Measurements from ENCODE around the gene CHURC1.
A peak's percentile ranks its signal among the peaks of the same experiment; 100 is the strongest.
"Not testable (repeated sequence)": the region's sequence is repeated elsewhere in the genome, so short reads cannot be mapped to it uniquely, and the experiment has no call there.

Gene CHURC1

GRCh38 chr14:64910847-64911495, 3.3 kb upstream of the CHURC1 start:
- peak; percentile 28 for DNase-seq (ENCODE audit: low spot score)

GRCh38 chr14:64912261-64912660, 2.0 kb upstream of the CHURC1 start:
- DNase-seq (ENCODE audit: low spot score) = no peak

GRCh38 chr14:64913477-64913876, 778 bp upstream of the CHURC1 start:
- not testable (repeated sequence) for DNase-seq (ENCODE audit: low spot score)

- DNase-seq (ENCODE audit: low spot score) = no peak
These were observed 772 bp downstream of the CHURC1 start for GRCh38 chr14:64915029-64915424.

- DNase-seq (ENCODE audit: low spot score) = no peak
These were observed 1.5 kb downstream of the CHURC1 start for GRCh38 chr14:64915797-64916196.

- no peak for DNase-seq (ENCODE audit: low spot score)
These were observed 4.0 kb downstream of the CHURC1 start for GRCh38 chr14:64918216-64918615.

GRCh38 chr14:64919215-64919614, 5.0 kb downstream of the CHURC1 start:
- DNase-seq (ENCODE audit: low spot score) = no peak

GRCh38 chr14:64919618-64920017, 5.4 kb downstream of the CHURC1 start:
- peak; percentile 15 for DNase-seq (ENCODE audit: low spot score)

- DNase-seq (ENCODE audit: low spot score) = no peak
These were observed 6.2 kb downstream of the CHURC1 start for GRCh38 chr14:64920465-64920864.

- no peak for DNase-seq (ENCODE audit: low spot score)
These were observed 8.8 kb downstream of the CHURC1 start for GRCh38 chr14:64923015-64923414.

- DNase-seq (ENCODE audit: low spot score) = no peak
These were observed 12.2 kb downstream of the CHURC1 start for GRCh38 chr14:64926398-64926995.

GRCh38 chr14:64927031-64927430, 12.8 kb downstream of the CHURC1 start:
- DNase-seq (ENCODE audit: low spot score) = no peak

GRCh38 chr14:64928239-64929013, 14.2 kb downstream of the CHURC1 start:
- DNase-seq (ENCODE audit: low spot score) = no peak

- no peak for DNase-seq (ENCODE audit: low spot score)
These were observed 14.7 kb downstream of the CHURC1 start for GRCh38 chr14:64929014-64929359.

- no peak for DNase-seq (ENCODE audit: low spot score)
These were observed 16.0 kb downstream of the CHURC1 start for GRCh38 chr14:64930085-64930843.

- DNase-seq (ENCODE audit: low spot score) = no peak
These were observed 16.9 kb downstream of the CHURC1 start for GRCh38 chr14:64931123-64931522.

GRCh38 chr14:64932231-64932630, 18.0 kb downstream of the CHURC1 start:
- DNase-seq (ENCODE audit: low spot score) = no peak

GRCh38 chr14:64934338-64934929, 20.2 kb downstream of the CHURC1 start:
- DNase-seq (ENCODE audit: low spot score) = no peak

- no peak for DNase-seq (ENCODE audit: low spot score)
These were observed 21.3 kb downstream of the CHURC1 start for GRCh38 chr14:64935508-64935907.

GRCh38 chr14:64937171-64937820, 23.0 kb downstream of the CHURC1 start:
- DNase-seq (ENCODE audit: low spot score) = no peak

- peak; percentile 23 for DNase-seq (ENCODE audit: low spot score)
These were observed 23.6 kb downstream of the CHURC1 start for GRCh38 chr14:64937821-64938193.

Data from kidney tubule cell (primary cell).